ENCODE data around the gene ZNF689. TPM values are rescaled to one million over a fixed set of nuclear protein-coding genes. Genes with fewer than 3 reads are reported as not detected.

Gene ZNF689
- total RNA-seq (10 to 100 TPM in 4 of 5 experiments, 1 to 10 TPM in 1; 6.8 to 14.6 (median 12.4) TPM), polyA plus RNA-seq (10 to 100 TPM; 11.5 to 15.6 TPM), total RNA-seq (40.9 reads per million, percentile 67 among the genes with 10 or more reads in this experiment)

DNA sequence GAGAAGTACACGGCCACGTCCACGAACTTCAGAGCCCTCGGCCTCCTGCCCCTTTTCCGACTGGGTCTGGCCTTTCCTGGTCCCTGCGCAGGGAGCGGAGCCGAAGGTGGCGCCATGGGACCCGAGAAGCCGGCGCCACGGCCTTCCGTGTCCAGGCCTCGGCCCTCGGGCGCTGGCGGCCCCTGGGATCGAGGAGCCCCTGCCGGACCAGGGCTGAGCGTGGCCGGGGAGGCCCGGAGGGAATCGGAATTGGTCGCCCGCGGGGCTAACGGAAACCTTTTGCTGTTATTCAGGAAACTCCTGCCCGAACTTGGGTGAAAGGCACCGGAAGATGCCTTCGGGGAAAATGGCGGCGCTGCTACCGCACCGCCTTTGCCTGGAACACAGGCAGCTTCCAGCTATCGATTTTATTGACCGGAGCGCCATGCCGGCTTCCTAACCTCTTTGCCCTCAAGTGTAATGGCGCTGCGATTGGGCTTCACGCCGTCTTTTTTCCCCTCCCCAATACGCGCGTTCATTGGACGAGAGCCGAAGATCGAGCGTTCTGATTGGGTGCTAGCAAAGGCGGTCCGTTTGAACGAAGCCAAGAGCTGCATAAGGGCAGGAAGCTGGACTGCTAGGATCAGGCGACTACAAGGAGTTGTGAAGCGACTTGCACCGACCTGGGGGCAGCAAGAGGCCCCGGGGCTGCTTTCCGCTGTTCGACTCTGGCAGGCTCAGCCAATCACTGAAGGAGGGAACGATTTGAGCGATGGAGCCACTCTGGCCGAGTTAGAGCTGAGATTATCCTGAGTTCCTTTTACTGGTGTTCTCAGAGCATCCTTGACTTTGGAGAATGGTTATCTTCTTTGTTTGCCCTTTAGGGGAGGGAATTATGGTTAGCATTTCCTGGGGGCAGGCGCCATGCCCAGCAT lies at the start of gene ZNF689:
ZNF689 (minus strand) TSS at position 464 of the 914 bp plus-strand sequence; CDS start at position 116, 348 bp downstream.
- H3K4me1 ChIP-seq (ENCODE audit: control insufficient read depth in 2 of 2, insufficient read depth in 2 of 2, low read length in 2 of 2) = peaks cover 8 to 11% of the 10 kb centered on the region in 2 donors
- H3K4me1 Mint-ChIP-seq = peaks cover 5 to 26% (median 22%) of the 10 kb centered on the region in 7 donors
- peaks cover 0 to 12% (median 5%) of the 10 kb centered on the region in 5 donors for H3K36me3 Mint-ChIP-seq
- H3K27me3 ChIP-seq (ENCODE audit: control insufficient read depth in 2 of 2, insufficient read depth in 2 of 2, low read length in 2 of 2) = no peaks in the 10 kb centered on the region
- intact Hi-C loops (cut with micrococcal nuclease) = loop anchor here (1.0 kb wide), 10 partner anchors 18 to 180 kb away; partner anchors contain the start of genes FBRS (in 2 of the 2), PRR14 (in 2 of the 2), ZNF785 (in 2 of the 2) and DCTPP1 (in 1 of the 2)
- peak within 1 kb of the TSS; percentile 89 to 97 (median 94) for H3K4me3 Mint-ChIP-seq
- H3K27ac Mint-ChIP-seq = peak within 1 kb of the TSS; percentile 94 to 99 (median 97)
- ChIA-PET CTCF (interaction anchor here (0.6 to 1.4 kb wide), 5 partner anchors 19 to 1787 kb away, joined by 3 read pairs; partner anchors contain the start of genes ATXN2L and DCTPP1), POLR2A (interaction anchor here (0.5 to 3.3 kb wide), 23 partner anchors 12 to 427 kb away, joined by 3 to 21 read pairs (median 4); partner anchors contain the start of genes CORO1A, FBRS, PRR14 and SEPTIN1)
- H3K27ac ChIP-seq (ENCODE audit: low read depth, low read length) = peak within 1 kb of the TSS; percentile 94
- no peaks in the 10 kb centered on the region for H3K27me3 Mint-ChIP-seq
- ATAC-seq (peak; percentile 96), DNase-seq (peak; percentile 90 to 98 (median 93))
- peaks cover 0 to 31% (median 0%) of the 10 kb centered on the region in 3 experiments for H3K36me3 ChIP-seq (ENCODE audit: control insufficient read depth in 2 of 3, insufficient read depth in 3 of 3, low read length in 3 of 3)
- H3K9me3 Mint-ChIP-seq = no peaks in the 10 kb centered on the region
- no peaks in the 10 kb centered on the region for H3K9me3 ChIP-seq (ENCODE audit: control insufficient read depth in 2 of 3, low read length in 3 of 3)
- H3K4me3 ChIP-seq (ENCODE audit: low read length) = peak within 1 kb of the TSS; percentile 98

GRCh38 chr16:30658731-30659506 lies 48.7 kb upstream of the ZNF689 start:
- Mint-ChIP-seq H3K4me1 (peaks cover 27 to 57% (median 48%) of the 10 kb centered on the region in 7 donors), H3K27me3 (no peaks in the 10 kb centered on the region), H3K9me3 (peaks cover 0 to 6% (median 0%) of the 10 kb centered on the region in 11 donors), H3K4me3 (peak overlapping the region; percentile 81 to 99 (median 96)), H3K36me3 (peaks cover 0 to 49% (median 26%) of the 10 kb centered on the region in 5 donors), H3K27ac (peak overlapping the region; percentile 99 to 100 (median 100))
- peak; percentile 73 for ATAC-seq
- peak overlapping the region; percentile 94 for H3K27ac ChIP-seq (ENCODE audit: low read depth, low read length)
- intact Hi-C loops (cut with micrococcal nuclease) = loop anchor here (1.0 to 10.0 kb wide), 31 partner anchors 9 to 854 kb away; partner anchors contain the start of genes ALDOA (in 2 of the 2), CFAP119 (in 2 of the 2), DCTPP1 (in 2 of the 2) and PHKG2 (in 2 of the 2)
- H3K4me3 ChIP-seq (ENCODE audit: low read length) = peak overlapping the region; percentile 83
- POLR2A ChIA-PET = interaction anchor here (0.6 to 6.3 kb wide), 39 partner anchors 9 to 828 kb away, joined by 3 to 113 read pairs (median 4); partner anchors contain the start of genes ALDOA, CORO1A, DCTPP1 and FUS
- no peaks in the 10 kb centered on the region for H3K27me3 ChIP-seq (ENCODE audit: control insufficient read depth in 2 of 2, insufficient read depth in 2 of 2, low read length in 2 of 2)
- peaks cover 45 to 49% of the 10 kb centered on the region in 2 donors for H3K4me1 ChIP-seq (ENCODE audit: control insufficient read depth in 2 of 2, insufficient read depth in 2 of 2, low read length in 2 of 2)
- CTCF ChIA-PET = interaction anchor here (0.6 to 5.6 kb wide), 7 partner anchors 8 to 1270 kb away, joined by 3 to 50 read pairs (median 3); partner anchors contain the start of genes PRR14, SRCAP and ZNF764
- DNase-seq = peak in 3 of 9 donors; percentile 60 to 96 (median 77)
- peaks cover 27 to 58% (median 41%) of the 10 kb centered on the region in 3 experiments for H3K36me3 ChIP-seq (ENCODE audit: control insufficient read depth in 2 of 3, insufficient read depth in 3 of 3, low read length in 3 of 3)
- H3K9me3 ChIP-seq (ENCODE audit: control insufficient read depth in 2 of 3, low read length in 3 of 3) = no peaks in the 10 kb centered on the region

DNA sequence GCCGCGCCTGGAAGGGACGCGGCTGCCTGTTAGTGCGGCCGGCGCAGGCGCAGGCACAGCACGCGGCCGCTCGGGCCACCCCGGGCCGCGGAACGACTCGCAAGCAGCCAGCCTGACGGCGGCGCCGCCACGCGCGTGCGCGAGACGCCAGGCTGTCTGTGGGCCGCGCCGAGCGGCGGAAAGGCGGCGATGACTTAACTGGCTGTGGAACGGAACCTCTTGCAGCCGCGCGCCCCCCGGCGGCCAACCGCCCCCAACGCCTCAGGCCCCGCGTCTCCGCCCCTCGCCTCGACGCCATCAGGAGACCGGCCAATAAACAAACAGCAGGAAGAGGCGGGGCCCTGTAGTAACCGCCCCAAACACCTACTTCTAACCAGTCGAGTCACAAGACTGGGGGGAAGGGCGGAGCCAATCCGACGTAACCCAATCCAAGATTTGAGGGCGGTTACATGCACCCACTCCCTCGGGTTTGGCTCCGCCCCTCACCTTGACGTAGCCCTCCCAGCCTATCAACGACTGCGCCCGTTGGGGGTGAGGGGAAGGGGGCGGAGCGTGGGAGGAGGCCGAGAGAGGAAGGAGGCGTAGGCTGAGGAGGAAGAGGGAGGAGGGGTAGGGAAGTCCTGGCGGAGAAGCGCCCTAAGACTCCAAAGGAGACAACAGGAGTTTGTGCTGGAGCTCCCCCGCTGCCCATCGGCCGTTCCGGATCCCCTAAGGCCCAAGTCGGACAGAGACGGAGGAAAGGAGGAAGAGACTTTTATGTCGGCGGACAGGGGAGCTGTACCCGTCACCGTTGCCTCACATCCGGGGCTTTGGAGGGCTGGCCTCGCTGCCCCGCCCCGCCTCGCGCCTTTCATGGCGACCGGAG lies 47.9 kb upstream of the ZNF689 start, which contains the start of gene FBRS:
FBRS (plus strand) TSS at position 566 of the 865 bp plus-strand sequence. CDS start 1,088 bp downstream, outside the sequence.
- peaks cover 20 to 56% (median 33%) of the 10 kb centered on the region in 3 experiments for H3K36me3 ChIP-seq (ENCODE audit: control insufficient read depth in 2 of 3, insufficient read depth in 3 of 3, low read length in 3 of 3)
- peaks cover 0 to 41% (median 18%) of the 10 kb centered on the region in 5 donors for H3K36me3 Mint-ChIP-seq

DNA sequence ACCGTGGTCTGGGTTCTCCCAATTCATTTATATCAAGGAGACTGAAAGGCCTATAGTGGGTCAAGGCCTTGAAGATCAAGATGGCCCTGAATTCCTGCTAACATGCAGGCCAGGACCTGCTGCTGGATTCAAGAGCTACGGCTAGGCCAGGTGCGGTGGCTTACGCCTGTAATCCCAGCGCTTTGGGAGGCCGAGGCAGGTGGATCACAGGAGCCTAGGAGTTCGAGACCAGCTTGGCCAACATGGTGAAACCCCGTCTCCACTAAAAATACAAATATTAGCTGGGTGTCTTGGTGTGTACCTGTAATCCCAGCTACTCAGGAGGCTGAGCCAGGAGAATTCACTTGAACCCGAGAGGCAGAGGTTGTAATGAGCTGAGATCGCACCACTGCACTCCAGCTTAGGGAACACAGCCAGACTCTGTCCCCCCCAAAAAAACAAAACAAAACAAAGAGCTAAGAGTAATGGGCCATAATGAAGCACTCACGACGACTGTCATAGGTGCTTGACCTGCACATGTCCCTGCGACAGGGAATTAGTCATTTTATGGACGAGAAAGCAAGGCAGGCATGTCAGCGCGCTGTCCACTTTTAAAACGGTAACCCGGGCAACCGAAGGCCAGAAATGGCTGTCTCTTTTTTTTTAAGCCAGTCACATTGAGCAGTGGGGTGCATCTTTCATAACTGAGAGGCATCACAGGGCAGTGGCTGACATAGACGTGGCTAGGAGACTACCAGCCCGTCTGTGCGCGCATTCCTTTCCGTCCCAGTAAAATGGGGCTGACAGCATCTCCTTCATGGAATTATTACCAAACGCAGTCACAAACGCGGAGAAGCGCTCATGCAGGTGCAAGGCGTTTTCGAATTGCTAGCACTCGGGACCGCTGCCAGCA lies 47.0 kb upstream of the ZNF689 start:
- H3K27ac Mint-ChIP-seq = peak overlapping the region; percentile 82 to 100 (median 96)
- H3K27ac ChIP-seq (ENCODE audit: low read depth, low read length) = peak overlapping the region; percentile 78
- POLR2A ChIA-PET = interaction anchor here (0.5 to 0.9 kb wide), 8 partner anchors 27 to 920 kb away, joined by 3 to 6 read pairs (median 3); partner anchors contain the start of gene ZNF747
- intact Hi-C loops (cut with micrococcal nuclease) = loop anchor here (5.0 to 10.0 kb wide), 4 partner anchors 105 to 850 kb away; partner anchors contain the start of genes CFAP119 (in 1 of the 2), MAZ (in 1 of the 2), RNF40 (in 1 of the 2) and TBX6 (in 1 of the 2)
- peaks cover 21 to 56% (median 39%) of the 10 kb centered on the region in 7 donors for H3K4me1 Mint-ChIP-seq
- H3K27me3 ChIP-seq (ENCODE audit: control insufficient read depth in 2 of 2, insufficient read depth in 2 of 2, low read length in 2 of 2) = no peaks in the 10 kb centered on the region
- DNase-seq (no peak), ATAC-seq (no peak)
- peak overlapping the region; percentile 63 to 97 (median 82) for H3K4me3 Mint-ChIP-seq
- peaks cover 0 to 6% (median 0%) of the 10 kb centered on the region in 11 donors for H3K9me3 Mint-ChIP-seq
- no peaks in the 10 kb centered on the region for H3K27me3 Mint-ChIP-seq
- peaks cover 32 to 33% of the 10 kb centered on the region in 2 donors for H3K4me1 ChIP-seq (ENCODE audit: control insufficient read depth in 2 of 2, insufficient read depth in 2 of 2, low read length in 2 of 2)
- H3K4me3 ChIP-seq (ENCODE audit: low read length) = peak overlapping the region; percentile 61
- peaks cover 14 to 56% (median 25%) of the 10 kb centered on the region in 3 experiments for H3K36me3 ChIP-seq (ENCODE audit: control insufficient read depth in 2 of 3, insufficient read depth in 3 of 3, low read length in 3 of 3)
- no peaks in the 10 kb centered on the region for H3K9me3 ChIP-seq (ENCODE audit: control insufficient read depth in 2 of 3, low read length in 3 of 3)
- peaks cover 3 to 41% (median 16%) of the 10 kb centered on the region in 5 donors for H3K36me3 Mint-ChIP-seq
- CTCF ChIA-PET = interaction anchor here (0.7 kb wide), 1 partner anchor 819 kb away, joined by 4 read pairs; no protein-coding TSS in a partner anchor

More for the DNA sequence above, 47.9 kb upstream of the ZNF689 start, which contains the start of gene FBRS:
- Mint-ChIP-seq H3K9me3 (peaks cover 0 to 6% (median 0%) of the 10 kb centered on the region in 11 donors), H3K4me1 (peaks cover 19 to 50% (median 40%) of the 10 kb centered on the region in 7 donors), H3K4me3 (peak within 1 kb of the TSS; percentile 81 to 99 (median 96)), H3K27ac (peak within 1 kb of the TSS; percentile 99 to 100 (median 100)), H3K27me3 (no peaks in the 10 kb centered on the region)
- ChIA-PET CTCF (interaction anchor here (0.6 to 5.6 kb wide), 5 partner anchors 29 to 1269 kb away, joined by 3 to 50 read pairs (median 3); partner anchors contain the start of gene SRCAP), POLR2A (interaction anchor here (0.5 to 6.3 kb wide), 38 partner anchors 8 to 921 kb away, joined by 3 to 113 read pairs (median 4); partner anchors contain the start of genes ALDOA, CORO1A, DCTPP1 and FUS)
- H3K4me3 ChIP-seq (ENCODE audit: low read length) = peak within 1 kb of the TSS; percentile 83
- no peaks in the 10 kb centered on the region for H3K27me3 ChIP-seq (ENCODE audit: control insufficient read depth in 2 of 2, insufficient read depth in 2 of 2, low read length in 2 of 2)
- peaks cover 38 to 42% of the 10 kb centered on the region in 2 donors for H3K4me1 ChIP-seq (ENCODE audit: control insufficient read depth in 2 of 2, insufficient read depth in 2 of 2, low read length in 2 of 2)
- ATAC-seq (peak; percentile 84), DNase-seq (peak; percentile 98 to 100 (median 100))
- H3K9me3 ChIP-seq (ENCODE audit: control insufficient read depth in 2 of 3, low read length in 3 of 3) = no peaks in the 10 kb centered on the region
- peak within 1 kb of the TSS; percentile 94 for H3K27ac ChIP-seq (ENCODE audit: low read depth, low read length)
- intact Hi-C loops (cut with micrococcal nuclease) = loop anchor here (1.0 to 10.0 kb wide), 31 partner anchors 8 to 853 kb away; partner anchors contain the start of genes ALDOA (in 2 of the 2), CFAP119 (in 2 of the 2), DCTPP1 (in 2 of the 2) and PHKG2 (in 2 of the 2)

Measured in naive thymus-derived CD4-positive, alpha-beta T cell (primary cell).